Tibial nerve (tissue), 4 donors: ENCODE results near the gene NEURL3. TPM values are rescaled to one million over a fixed set of nuclear protein-coding genes. Genes with fewer than 3 reads are reported as not detected.
"Not testable (repeated sequence)": the region's sequence is repeated elsewhere in the genome, so short reads cannot be mapped to it uniquely, and the experiment has no call there.

ENCODE experiments used
- DNase-seq, 2 donors: peaks; one replicate each; pipeline ENCODE4 v3.0.0-alpha.2; 2019; ENCODE audit warnings: low spot score in 2 of 2
- H3K27ac ChIP-seq, 4 donors: fragments of 200-600 bp; sonication (generic) in 3 of 4; one replicate each; pipeline ENCODE4 v1.5.1; 2017 to 2019; ENCODE audit warnings: mild to moderate bottlenecking in 1 of 4
- H3K27me3 ChIP-seq, 2 donors: fragments of 200-600 bp; sonication (generic) in 1 of 2; one replicate each; pipeline versions ENCODE4 v1.5.1 to v1.6.0; 2017 to 2019
- H3K36me3 ChIP-seq, 3 donors: fragments of 200-600 bp; sonication (generic); one replicate each; pipeline ENCODE4 v1.5.1; 2018 to 2019
- H3K4me1 ChIP-seq, 4 donors: fragments of 200-600 bp; sonication (generic) in 3 of 4; one replicate each; pipeline ENCODE4 v1.5.1; 2017 to 2019
- H3K4me3 ChIP-seq, 4 donors: fragments of 200-600 bp; sonication (generic) in 3 of 4; one replicate each; pipeline ENCODE4 v1.5.1; 2017 to 2019; ENCODE audit warnings: mild to moderate bottlenecking in 1 of 4, moderate library complexity in 1 of 4
- H3K9me3 ChIP-seq, 4 donors: fragments of 200-600 bp; sonication (generic) in 3 of 4; one replicate each; pipeline ENCODE4 v1.5.1; 2017 to 2019
- EP300 ChIP-seq, 2 donors: sonication (generic); formaldehyde crosslinking; IDR thresholded peaks; one replicate each; pipeline ENCODE4 v1.6.1; 2017; ENCODE audit warnings: antibody characterized with exemption in 2 of 2, mild to moderate bottlenecking in 1 of 2
- POLR2A ChIP-seq, 2 donors: fragments of 450-650 bp; IDR thresholded peaks; one replicate each; pipeline ENCODE4 v1.6.1; 2017; ENCODE audit warnings: antibody characterized with exemption in 2 of 2, mild to moderate bottlenecking in 2 of 2, moderate library complexity in 2 of 2
- WGBS, 2 donors: methylation state at CpG; one replicate each; pipeline ENCODE4 v1.1.5; 2018; 5-methylcytosine and 5-hydroxymethylcytosine counted together
- total RNA-seq, 4 donors: library from RNA; depleted of rRNA; stranded (reverse); fragments of >200 nt; gene quantifications; one replicate each; pipeline ENCODE4 v1.1.0, GENCODE V29; 2016
- TF ChIP-seq, protein P1 (sequence below), 5 experiments: fragments of 200-600 bp in 3 of 5; fragments of 450-650 bp in 2 of 5; sonication (generic) in 3 of 5; IDR thresholded peaks; one replicate each; pipeline ENCODE4 v1.5.1; 2016 to 2019; ENCODE audit warnings: antibody characterized with exemption in 5 of 5, mild to moderate bottlenecking in 3 of 5, moderate library complexity in 2 of 5

NEURL3 gene
- total RNA-seq, 4 donors from 2014 or later, result 1.5 TPM; not detected in 3

DNA sequence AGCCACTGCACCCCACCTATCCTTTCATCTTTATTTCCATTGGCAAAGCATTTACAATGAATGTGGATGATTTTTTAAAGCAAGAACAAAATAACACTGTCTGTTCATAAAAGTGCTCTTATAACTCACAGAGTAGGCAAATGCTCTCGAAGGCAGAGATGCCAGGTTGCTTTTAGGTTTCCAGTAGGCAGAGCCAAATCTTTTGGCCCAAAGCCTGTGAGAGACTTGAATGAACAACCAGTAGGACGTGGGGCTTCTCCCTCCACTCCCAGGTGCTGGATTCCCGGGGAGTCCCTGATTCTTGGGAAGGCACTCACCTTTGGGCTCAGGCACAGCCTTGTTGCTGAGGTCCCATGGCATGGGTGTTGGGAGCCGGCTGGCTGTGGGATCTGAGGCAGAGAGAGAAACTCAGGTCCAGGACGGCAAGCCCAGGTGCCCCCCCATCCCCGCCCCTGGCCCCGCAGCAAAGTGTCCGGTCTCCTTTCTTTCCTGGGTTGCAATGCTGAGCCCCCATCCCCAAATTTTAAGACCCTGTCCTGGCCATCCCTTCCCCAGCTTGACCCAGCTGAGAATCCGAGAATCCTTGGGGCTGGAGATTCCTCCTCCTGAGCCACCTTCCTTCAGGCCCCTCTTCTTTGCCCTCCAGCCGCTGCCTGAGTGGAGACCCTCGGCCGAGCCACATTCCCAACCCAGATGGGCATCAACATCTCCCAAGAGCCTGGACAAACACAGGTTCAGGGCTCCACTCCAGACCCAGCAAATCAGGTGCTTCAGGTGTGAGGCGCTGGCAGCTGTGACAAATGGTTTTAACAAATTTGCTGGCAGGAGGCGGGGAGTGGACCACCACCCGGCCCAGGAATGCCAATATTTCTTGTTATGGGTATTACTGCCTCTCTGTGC lies 5.8 kb downstream of the NEURL3 start:
- no peaks in the 10 kb centered on the region for H3K4me1 ChIP-seq
- TF ChIP-seq EP300 (IDR thresholded peaks at IDR 0.05) (no peak), POLR2A (IDR thresholded peaks at IDR 0.05) (no peak)
- TF ChIP-seq, protein P1, sequence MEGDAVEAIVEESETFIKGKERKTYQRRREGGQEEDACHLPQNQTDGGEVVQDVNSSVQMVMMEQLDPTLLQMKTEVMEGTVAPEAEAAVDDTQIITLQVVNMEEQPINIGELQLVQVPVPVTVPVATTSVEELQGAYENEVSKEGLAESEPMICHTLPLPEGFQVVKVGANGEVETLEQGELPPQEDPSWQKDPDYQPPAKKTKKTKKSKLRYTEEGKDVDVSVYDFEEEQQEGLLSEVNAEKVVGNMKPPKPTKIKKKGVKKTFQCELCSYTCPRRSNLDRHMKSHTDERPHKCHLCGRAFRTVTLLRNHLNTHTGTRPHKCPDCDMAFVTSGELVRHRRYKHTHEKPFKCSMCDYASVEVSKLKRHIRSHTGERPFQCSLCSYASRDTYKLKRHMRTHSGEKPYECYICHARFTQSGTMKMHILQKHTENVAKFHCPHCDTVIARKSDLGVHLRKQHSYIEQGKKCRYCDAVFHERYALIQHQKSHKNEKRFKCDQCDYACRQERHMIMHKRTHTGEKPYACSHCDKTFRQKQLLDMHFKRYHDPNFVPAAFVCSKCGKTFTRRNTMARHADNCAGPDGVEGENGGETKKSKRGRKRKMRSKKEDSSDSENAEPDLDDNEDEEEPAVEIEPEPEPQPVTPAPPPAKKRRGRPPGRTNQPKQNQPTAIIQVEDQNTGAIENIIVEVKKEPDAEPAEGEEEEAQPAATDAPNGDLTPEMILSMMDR (IDR thresholded peaks at IDR 0.05), result no peak
- no peaks in the 10 kb centered on the region for H3K36me3 ChIP-seq
- peaks cover 0 to 28% of the 10 kb centered on the region in 2 donors for H3K27me3 ChIP-seq
- WGBS, 2 donors, result 87 to 88% methylated on average over 14 to 15 of the region's 15 CpGs
- H3K27ac ChIP-seq, result no peak overlapping the region
- no peak for DNase-seq
- H3K4me3 ChIP-seq, result no peak overlapping the region
- H3K9me3 ChIP-seq, result peaks cover 0 to 14% (median 0%) of the 10 kb centered on the region in 4 donors

DNA sequence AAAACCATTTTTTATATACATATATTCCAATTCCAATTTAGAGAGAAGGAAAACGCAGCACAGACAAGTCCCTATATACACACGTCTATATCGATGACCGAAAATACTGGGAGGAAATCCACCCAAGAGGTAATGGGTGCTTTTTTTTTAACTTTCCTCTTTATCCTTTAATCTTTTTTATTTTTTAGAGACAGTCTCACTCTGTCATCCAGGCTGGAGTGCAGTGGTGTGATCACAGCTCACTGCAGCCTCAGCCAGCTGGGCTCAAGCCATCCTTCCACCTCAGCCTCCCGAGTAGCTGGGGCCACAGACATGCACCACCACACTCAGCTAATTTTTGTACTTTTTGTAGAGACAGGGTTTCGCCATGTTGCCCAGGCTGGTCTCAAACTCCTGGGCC lies 6.5 kb downstream of the NEURL3 start:
- Histone ChIP-seq H3K9me3 (peaks cover 0 to 15% (median 0%) of the 10 kb centered on the region in 4 donors), H3K27me3 (peaks cover 0 to 28% of the 10 kb centered on the region in 2 donors)
- H3K4me3 ChIP-seq, DNase-seq, H3K36me3 ChIP-seq, H3K4me1 ChIP-seq, H3K27ac ChIP-seq: not testable (repeated sequence)
- WGBS, 2 donors, result 88 to 89% methylated on average over 6 of the region's 6 CpGs

DNA sequence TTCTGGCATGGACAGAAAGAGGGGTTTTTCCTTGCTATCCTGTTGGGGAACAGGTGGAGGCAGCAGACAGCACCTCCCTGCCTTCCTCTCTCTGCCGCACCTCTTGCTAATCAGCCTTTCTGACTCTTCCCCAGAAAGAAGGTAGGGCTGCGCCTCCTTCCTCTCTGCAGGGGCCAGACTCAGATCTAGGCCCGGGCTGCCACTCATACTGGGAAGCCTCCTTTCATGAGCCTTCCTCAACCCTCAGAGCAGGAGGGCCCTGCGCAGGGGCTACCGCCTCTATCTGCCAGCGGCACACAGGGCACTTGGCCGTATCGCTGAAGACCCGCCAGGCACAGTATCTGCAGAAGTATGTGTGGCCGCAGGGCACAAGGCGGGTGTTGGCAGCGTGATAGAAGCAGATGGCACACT lies 7.1 kb downstream of the NEURL3 start:
- peaks cover 0 to 15% (median 0%) of the 10 kb centered on the region in 4 donors for H3K9me3 ChIP-seq
- 68 to 75% methylated on average over 12 of the region's 12 CpGs for WGBS, 2 donors
- DNase-seq, result no peak

DNA sequence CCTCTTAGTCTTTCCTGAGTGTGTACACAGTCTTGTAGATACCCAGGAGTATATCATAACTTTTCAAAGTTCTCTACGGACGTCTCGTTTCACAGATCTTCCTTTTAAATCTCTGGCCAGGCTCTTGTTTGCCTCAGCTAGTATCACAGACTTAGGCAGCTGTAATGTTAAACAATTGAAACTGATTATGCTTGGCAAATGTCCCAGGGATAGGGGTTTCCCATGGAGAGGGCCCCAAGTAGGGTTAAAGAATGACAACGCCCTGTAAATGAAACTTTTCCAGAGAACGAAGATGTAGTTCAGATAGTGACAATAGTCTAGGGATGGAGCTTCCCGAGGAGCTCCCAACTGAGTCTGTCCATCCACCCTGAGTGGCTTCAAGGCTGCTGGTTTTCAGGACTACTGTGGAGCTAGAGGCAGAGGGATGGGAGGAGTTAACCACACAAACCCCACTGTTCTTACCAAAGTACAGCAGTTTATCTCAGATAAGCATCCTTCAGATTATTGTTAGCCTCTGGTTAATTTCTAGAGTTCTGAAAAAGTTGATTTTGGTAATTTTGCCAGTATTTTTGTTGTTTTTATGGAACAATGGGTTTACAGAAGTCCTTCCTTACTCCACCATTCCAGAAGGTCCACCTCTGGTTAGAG lies 9.1 kb downstream of the NEURL3 start:
- peaks cover 0 to 15% (median 0%) of the 10 kb centered on the region in 4 donors for H3K9me3 ChIP-seq
- H3K36me3 ChIP-seq, result no peaks in the 10 kb centered on the region
- no peak overlapping the region for H3K27ac ChIP-seq
- H3K4me3 ChIP-seq, result no peak overlapping the region
- H3K27me3 ChIP-seq, result peaks cover 0 to 13% of the 10 kb centered on the region in 2 donors
- DNase-seq, result no peak
- WGBS, 2 donors, result 39 to 48% methylated on average over 6 of the region's 6 CpGs
- TF ChIP-seq POLR2A (IDR thresholded peaks at IDR 0.05) (no peak), EP300 (IDR thresholded peaks at IDR 0.05) (no peak)
- TF ChIP-seq, protein P1 (IDR thresholded peaks at IDR 0.05), result no peak
- H3K4me1 ChIP-seq, result no peaks in the 10 kb centered on the region

More for the DNA sequence above, 7.1 kb downstream of the NEURL3 start:
- Histone ChIP-seq H3K36me3 (no peaks in the 10 kb centered on the region), H3K27ac (no peak overlapping the region), H3K4me3 (no peak overlapping the region), H3K27me3 (peaks cover 0 to 28% of the 10 kb centered on the region in 2 donors), H3K4me1 (no peaks in the 10 kb centered on the region)
- TF ChIP-seq EP300 (IDR thresholded peaks at IDR 0.05) (no peak), POLR2A (IDR thresholded peaks at IDR 0.05) (no peak)
- TF ChIP-seq, protein P1 (IDR thresholded peaks at IDR 0.05), result no peak

DNA sequence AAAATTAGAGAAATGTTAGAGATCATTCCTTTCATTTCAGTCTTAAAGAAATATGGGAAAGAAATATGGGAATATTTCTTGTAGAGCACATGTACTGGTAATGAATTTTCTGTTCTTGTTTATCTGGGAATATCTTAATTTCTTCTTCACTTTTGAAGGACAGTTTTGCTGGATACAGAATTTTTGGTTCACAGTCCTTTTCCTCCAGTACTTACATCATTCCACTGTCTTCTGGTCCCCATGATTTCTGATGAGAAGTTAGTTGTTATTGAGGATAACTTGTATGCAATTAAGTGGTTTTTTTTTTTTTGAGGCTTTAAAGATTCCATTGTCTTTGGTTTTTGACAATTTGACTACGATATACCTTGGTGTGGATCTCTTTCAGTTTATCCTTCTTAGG lies 11.0 kb downstream of the NEURL3 start:
- Histone ChIP-seq H3K9me3 (peaks cover 0 to 20% (median 0%) of the 10 kb centered on the region in 4 donors), H3K27me3 (no peaks in the 10 kb centered on the region), H3K36me3 (no peaks in the 10 kb centered on the region), H3K27ac (no peak overlapping the region), H3K4me3 (no peak overlapping the region), H3K4me1 (no peaks in the 10 kb centered on the region)
- TF ChIP-seq EP300 (IDR thresholded peaks at IDR 0.05) (no peak), POLR2A (IDR thresholded peaks at IDR 0.05) (no peak)
- TF ChIP-seq, protein P1 (IDR thresholded peaks at IDR 0.05), result no peak
- no peak for DNase-seq
- 93 to 95% methylated on average over 1 of the region's 1 CpG for WGBS, 2 donors
